NCI-H69 (cell line): Measurements from ENCODE around the gene EXT2.

Source experiments
- DNase-seq: peaks from one replicate; lab custom pipeline; 2025; lab: John Stamatoyannopoulos, UW

Gene EXT2

DNA sequence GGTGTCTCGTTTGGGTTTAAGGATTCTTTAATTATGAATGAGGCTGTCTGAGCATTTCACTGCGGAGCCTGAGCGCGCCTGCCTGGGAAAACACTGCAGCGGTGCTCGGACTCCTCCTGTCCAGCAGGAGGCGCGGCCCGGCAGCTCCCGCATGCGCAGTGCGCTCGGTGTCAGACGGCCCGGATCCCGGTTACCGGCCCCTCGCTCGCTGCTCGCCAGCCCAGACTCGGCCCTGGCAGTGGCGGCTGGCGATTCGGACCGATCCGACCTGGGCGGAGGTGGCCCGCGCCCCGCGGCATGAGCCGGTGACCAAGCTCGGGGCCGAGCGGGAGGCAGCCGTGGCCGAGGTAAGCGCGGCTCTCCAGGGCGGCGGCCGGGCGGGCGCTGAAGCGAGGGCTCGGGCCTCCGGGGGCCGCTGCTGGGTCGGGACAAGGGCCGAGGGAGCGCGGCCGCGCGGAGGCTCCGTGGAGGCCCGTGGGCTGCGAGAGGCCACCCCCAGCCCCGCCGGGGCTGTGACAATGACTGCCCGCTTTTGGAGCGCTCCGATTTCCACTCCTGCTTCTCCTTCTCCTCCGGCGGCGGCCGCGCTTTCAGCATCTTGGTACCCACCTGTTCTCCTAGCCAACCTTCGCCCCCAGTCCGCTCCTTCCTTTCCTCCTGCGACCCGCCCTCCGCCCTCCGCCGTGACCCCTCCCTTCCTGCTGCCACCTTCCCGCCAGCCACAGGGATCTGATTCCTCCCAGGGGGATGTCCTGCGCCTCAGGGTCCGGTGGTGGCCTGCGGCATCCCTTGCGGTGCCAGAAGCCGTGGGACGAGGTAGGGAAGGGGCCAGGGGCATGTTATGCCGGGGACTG lies at the start of gene EXT2:
Gene EXT2, plus strand, starts transcription at position 173 of the 854 bp plus-strand sequence. CDS start 12,035 bp downstream, outside the sequence.
- peak; percentile 90 for DNase-seq

DNA sequence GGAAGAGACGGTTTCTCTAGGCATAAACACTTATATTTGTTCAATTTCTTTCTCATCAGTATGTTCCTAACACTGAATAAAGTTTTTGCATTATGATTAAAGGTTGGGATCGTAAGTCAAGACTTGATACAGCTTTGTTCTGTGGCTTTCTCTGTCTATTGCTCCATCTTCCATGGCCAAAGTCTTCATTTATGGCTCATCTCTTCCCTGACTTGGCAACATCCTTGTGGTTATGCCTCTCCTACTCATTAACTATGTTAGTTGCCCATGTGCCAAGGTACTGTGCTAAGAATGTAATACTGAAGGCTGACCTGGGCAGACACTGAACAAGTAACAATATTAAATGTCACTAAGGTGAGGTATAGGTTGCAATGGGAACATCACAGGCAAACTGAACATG lies 49.3 kb upstream of the EXT2 start:
- DNase-seq: no peak

DNA sequence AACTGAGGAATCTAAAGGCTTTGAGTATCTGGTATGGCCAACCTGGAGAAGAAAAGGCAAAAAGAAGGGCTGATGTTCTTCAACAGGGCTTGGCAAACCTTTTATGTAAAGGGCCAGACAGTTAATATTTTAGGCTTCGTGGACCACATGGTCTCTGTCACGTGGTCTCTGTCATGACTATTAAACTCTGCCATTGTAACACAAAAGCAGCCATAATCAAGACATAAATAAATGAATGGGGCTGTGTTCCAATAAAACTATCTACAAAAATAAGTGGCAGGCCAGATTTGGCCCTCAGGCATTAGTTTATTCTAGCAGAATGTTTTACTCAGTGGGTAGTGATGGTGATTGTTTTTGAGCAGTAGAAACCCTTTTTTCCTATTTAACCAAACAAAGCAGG lies 48.2 kb upstream of the EXT2 start:
- no peak for DNase-seq

DNA sequence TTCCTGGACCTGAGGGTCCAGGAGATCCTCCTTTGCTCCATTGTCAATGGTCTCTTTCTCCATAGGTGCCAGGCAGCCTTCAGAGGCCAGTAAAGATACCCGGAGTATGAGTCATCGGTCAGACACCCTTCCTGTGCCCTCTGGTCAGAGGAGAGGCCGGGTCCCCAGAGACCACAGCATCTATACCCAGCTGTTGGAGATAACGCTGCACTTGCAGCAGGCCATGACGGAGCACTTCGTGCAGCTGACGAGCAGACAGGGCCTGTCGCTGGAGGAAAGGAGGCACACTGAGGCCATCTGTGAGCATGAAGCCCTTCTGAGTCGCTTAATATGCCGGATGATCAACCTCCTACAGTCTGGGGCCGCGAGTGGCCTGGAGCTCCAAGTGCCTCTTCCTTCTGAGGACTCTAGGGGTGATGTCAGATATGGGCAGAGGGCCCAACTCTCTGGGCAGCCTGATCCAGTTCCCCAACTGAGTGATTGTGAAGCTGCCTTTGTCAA lies 47.5 kb upstream of the EXT2 start, which contains the start of gene ACCSL:
Gene ACCSL, plus strand, starts transcription at position 51 of the 501 bp plus-strand sequence. Its CDS starts 56 bp downstream, at position 107.
- DNase-seq: no peak

DNA sequence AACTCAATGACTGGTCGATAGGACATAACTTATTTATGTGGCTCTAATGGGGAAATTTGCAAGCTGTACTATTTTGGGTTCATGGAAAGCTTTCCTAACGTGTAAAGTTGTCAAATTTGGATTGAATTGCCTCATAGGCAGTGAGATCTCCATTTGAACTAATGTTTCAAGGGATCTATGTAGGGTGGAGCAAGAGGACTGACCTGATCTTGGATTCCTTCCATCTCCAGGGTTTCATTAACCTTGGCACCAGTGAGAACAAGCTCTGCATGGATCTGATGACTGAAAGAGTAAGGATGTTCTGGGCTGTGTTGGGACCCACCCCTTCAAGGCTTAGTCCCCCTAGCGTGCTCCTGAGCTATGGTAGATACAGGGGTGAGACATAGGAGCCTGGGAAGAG lies 45.6 kb upstream of the EXT2 start:
- DNase-seq: no peak

DNA sequence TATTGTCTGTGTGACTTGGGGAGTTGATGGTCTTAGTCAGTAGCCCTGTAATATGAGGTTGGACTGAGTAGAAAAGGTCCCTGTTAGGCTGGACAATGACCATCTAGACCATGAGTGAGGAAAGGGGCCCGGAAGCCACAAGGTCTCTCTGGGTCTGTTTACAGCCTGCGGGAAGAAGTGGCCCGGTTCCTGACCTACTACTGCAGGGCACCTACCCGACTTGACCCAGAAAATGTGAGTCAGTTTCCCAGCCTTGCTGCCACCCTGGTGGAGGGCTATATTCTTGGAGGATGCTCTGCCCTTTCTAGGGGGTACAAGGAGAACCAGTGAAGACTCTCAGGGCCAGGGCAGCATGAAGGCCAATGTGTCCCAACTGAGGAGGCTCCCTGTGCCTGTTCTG lies 44.3 kb upstream of the EXT2 start:
- no peak for DNase-seq

DNA sequence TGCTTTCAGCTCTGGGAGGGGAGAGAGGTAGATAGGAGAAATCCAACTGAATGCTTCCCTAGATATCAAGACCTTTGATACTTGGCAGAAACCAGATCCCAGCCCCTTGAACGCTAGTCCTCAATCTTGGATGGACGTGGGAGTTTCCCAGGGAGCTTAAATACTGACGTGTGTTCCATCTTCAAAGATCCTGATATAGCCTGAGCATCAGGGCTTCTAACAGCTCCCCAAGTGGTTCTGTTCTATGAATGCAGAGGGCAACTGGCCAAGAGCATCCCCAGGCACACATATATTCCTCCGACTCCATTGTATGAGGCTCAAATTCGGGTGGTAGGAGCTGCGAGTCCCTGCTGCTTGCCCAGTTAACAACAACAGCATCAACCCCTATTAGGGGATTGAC lies 38.1 kb upstream of the EXT2 start:
- DNase-seq: no peak

DNA sequence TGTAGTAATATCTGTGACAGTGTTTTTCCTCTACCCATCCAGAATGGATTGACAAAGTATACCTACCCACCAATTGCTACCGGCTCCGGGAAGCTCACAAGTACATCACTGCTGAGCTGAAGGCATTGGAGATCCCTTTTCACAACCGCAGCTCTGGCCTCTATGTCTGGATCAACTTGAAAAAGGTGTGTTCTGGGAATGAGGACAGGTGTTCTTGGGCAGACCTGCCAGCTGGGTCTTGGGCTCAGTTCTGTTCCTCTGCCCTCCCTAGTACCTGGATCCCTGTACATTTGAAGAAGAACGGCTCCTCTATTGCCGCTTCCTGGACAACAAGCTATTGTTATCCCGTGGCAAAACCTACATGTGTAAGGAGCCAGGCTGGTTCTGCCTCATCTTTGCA lies 37.2 kb upstream of the EXT2 start:
- DNase-seq: no peak

DNA sequence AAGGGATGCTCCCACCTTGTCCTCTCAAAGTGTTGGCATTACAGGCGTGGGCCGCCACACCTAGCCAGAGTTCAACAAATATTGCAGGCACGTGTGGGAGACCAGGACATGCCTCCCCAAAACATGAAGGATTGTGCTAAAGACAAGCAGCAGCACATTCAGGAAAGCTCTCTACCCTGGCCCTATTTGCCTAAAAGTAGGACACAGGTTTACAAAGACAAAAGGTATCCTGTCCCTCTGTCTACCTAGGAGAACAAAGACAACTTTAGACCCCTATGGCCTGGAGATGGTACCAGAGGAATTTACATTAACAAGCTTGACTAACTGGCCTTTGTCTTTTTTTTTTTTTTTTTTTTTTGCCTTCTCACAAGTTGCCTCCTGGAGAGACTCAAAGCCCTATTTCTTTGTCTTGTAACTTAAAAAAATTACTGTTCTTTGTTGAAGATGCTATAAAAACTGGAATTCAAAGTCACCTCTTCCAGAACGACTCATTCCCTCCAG lies 30.3 kb upstream of the EXT2 start:
- no peak for DNase-seq

DNA sequence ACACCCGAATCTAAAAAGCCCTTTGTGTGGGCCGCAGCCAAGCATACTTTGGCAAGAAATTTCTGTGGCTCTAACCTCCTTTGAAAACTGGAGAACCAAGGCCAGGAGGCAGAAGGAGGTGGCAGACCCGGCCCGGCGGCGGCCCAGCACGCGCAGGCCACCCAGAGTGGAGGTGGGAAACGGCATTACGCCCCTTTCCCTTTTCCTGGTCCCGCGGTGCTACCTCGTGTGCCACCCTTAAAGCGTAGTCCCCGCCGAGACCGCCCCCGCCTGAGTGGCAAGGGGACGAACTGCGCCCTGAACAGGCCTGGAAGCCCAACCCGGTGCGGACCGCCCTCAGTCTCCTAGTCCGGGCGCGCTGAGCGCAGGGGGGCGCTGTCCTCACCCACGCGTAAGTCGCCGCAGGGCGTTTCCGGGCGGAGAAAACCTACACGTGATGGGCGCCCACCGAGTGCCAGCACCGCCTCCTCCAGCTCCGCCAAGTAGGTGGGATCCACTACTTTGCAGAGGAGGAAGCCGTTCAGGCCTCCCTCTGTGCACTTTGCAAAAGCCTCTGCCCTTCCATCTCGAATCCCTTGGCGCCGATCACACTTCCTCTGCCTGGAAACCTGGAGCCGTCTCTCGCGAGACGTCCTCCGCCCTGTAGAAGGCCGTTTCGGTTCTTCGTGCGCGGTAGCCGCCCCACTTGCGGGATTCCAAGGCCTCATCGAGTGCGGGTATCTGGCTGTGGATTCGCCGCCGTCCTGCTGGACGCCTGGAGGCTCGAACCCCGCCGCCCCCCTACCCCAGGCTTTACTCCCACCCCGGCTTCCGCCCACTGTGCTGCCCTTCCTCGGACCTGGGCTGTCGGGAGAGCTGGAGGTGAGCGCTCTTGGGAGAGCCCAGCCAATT lies 29.4 kb upstream of the EXT2 start, which contains the start of gene ACCS:
Gene ACCS, plus strand, starts transcription at position 430 of the 891 bp plus-strand sequence. CDS start 1,358 bp downstream, outside the sequence.
- peak; percentile 98 for DNase-seq

DNA sequence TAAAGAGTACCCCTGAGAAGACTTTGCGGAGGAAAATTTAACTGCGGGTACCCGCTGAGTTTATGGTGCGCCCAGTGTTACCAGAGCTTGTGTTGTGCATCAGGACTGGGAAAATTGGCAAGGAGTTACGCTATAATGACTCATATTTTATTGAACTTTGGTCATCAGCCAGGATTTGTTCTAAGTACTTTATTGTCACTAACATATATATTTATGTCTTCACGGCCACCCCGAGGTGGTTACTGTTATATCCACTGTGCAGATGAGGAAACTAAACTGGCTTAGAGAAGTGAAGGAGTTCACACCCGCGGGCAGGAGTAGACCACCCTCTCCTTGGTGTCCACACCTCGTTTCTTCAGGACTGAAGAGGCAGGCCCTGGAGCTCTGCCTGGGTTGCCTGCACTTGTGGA lies 28.7 kb upstream of the EXT2 start:
- peak; percentile 44 for DNase-seq

DNA sequence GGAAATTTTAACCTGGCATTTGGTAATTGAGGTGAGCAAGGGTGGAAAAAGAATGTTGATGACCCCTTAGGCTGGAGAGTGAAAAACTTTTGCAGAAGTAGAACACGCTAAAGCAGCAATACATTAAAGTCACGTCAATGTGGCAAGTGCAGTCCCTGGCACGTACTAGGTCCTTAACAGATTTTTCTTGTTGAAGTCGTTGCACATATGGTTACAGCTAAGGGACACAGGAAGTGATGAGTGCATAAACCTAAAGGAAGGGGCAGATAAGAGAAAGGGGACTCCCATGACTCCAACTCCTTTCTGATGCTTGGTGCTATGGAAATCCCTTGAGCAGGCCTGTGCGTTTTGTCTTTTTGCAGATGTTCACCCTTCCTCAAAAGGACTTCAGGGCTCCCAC lies 28.2 kb upstream of the EXT2 start:
- no peak for DNase-seq

DNA sequence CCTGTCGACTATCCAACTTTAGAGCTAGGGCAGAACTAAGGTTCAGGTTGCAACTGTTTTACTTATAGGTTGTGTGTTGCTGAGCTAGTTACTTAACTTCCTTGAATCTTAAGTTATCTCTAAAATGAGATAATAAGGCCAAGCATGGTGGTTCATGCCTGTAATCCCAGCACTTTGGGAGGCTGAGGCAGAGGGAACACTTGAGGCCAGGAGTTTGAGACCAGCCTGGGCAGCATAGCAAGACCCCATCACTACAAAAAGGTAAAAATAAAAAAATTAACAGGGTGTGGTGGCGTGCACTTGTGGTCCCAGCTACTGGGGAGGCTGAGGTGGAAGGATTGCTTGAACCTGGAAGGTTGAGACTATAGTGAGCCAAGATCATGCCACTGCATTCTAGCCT lies 27.3 kb upstream of the EXT2 start:
- DNase-seq: no peak

DNA sequence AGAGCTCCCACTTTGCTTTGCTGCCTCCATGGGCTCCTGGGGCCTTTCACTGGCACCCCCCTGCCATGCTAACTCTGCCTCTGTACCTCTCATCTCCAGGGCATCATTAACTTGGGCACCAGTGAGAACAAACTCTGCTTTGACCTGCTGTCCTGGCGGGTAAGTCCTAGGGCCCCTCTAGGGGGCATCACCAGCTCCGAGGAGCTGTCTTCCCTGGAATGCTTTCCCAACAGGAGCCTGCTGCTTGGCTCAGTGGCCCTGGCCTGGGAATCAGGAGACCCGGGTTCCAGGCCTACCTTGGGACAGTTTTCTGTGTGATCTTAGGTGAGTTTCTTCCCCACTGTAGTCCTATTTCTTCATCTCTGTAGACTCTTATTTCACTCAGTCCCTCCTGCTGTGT lies 24.3 kb upstream of the EXT2 start:
- DNase-seq: no peak

DNA sequence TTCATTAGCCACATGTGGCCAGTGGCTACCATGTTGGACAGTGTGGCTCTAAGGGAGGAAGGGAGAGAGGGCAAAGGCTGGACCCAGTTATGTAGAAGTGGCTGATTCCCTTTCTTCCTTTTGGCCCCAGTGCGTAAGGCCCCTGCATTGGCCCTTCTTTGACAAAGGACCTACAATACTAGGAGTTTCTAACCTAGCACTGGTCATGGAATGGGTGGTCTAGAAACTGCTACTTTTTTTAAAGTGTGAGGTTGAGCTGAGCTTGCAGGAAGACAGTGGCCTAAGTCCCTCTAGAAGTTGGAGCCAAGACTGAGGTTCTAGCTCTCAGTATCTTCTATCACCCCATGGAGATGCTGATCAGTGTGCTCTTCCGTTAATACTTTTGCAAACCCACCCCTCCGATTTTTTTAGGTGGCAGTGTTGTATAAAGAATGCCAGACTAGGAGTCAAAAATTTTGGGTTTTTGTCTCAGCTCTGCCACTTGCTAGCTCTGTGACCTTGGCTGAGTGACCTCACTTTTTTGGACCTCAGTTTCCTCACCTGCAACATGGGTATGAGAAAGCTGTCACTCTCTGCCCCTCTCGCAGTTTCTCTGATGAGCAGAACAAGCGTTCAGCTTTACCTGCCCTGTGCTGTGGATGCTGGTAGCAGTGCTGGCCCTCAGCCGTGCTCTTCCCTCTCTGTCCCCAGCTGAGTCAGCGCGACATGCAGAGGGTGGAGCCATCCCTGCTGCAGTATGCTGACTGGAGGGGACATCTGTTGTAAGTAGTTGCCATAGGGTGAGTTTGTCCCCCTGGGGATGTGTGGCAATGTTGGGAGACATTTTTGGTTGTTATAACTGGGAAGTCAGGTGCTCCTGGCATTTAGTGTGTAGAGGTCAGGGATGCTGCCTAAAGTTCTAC lies 22.5 kb upstream of the EXT2 start:
- DNase-seq: no peak

DNA sequence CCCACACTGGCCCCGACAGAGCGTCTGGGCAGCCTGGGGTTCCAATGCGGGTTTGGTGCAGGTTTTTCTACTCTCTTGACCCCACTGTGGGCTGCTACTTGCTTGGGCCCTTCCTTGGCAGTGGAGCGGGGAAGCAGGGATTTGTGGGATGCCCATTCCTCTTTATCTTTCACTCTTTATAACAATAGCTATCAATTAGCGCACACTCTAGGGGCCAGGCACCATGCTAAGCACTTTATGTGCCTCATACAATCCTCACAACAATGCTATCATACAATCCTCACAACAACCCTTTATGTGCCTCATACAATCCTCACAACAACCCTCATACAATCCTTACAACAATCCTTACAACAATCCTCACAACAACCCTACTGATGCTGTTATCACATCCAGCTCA lies 16.7 kb upstream of the EXT2 start:
- DNase-seq: no peak

DNA sequence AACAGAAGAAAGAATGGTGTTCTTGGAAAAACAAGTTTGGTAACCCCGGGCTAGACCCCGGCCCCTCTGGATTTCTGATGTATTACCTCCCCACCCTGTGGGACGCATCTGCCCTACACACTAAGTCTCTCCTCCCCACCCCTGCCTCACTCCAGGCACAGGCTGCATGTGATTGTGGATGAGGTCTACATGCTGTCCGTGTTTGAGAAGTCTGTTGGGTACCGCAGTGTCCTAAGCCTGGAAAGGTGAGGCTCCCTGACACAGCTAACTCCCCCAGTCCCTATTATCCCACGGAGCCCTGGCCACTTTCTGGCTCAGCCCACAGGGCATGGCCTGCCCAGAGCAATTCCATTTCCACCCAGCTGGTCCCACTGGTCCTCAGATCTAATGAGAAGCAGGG lies 16.1 kb upstream of the EXT2 start:
- no peak for DNase-seq

DNA sequence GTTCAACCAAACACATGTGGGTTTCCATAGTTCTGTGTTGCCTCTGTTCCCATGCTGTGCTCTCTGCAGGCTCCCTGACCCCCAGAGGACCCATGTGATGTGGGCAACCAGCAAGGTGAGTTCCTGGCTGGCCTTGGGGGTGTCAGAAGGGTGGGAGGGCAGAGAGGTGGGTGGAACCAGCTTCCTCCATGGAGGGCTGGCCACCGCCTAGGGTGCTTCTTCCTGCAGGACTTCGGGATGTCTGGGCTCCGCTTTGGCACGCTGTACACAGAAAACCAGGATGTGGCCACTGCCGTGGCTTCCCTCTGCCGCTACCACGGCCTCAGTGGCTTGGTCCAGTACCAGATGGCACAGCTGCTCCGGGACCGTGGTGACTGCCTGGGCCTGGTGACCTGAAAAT lies 14.5 kb upstream of the EXT2 start:
- DNase-seq: no peak

DNA sequence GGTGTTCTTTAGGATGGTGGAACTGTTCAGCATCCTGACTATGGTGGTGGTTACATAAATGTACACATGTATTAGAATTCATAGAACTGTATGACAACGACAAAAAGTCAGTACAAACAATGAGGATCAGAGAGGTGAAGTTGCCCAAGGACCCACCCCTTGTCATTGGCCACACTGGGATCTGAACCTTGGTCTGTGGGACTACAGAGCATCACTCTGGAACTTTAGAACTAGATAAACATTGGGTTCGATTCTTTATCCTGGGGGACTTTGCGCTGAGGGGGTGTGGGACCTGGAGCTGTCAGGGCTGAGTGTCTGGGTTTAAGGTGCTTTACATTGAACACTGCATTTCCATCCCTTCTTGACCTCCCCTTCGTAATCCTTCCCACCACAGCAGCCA lies 12.8 kb upstream of the EXT2 start:
- DNase-seq: no peak

DNA sequence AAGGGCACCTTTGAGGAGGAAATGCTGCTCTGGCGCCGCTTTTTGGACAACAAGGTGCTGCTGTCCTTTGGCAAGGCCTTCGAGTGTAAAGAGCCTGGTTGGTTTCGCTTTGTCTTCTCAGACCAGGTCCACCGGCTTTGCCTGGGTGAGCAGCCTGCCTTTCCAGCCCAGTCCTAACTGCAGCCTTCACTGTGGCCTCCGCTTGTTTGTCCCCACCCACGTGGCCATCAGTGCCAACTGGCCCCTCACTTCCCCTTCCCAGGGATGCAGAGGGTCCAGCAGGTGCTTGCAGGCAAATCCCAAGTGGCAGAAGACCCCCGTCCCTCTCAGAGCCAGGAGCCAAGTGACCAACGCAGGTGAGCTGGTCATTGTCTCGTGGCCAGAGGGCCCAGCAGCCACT lies 12.0 kb upstream of the EXT2 start:
- no peak for DNase-seq

DNA sequence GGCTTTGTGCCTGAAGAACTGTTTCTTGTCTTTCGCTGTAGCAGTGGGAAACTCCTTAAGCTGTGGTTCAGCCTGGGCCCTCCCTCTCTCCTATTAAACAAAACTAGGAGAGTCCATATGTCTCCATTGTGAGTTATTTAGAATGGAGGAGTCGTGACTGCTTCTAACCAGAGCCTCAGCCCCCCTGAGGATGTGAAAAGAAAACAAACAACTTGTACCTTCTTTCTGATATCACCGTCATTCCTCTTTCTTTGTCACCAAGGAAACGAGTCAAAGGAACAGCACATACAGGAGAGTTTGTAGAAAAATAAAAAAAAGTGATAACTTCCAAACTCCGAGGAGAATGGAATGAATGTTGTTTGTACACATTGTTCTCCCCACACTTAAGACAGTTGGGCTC lies 11.6 kb upstream of the EXT2 start:
- no peak for DNase-seq
